ENCODE data around the gene ETS1.

ETS1 gene

GRCh38 chr11:128618603-128619002 lies 31.2 kb upstream of the ETS1 start:
- no peak for DNase-seq

GRCh38 chr11:128616161-128616560 lies 28.8 kb upstream of the ETS1 start:
- DNase-seq, result peak; percentile 53

DNA sequence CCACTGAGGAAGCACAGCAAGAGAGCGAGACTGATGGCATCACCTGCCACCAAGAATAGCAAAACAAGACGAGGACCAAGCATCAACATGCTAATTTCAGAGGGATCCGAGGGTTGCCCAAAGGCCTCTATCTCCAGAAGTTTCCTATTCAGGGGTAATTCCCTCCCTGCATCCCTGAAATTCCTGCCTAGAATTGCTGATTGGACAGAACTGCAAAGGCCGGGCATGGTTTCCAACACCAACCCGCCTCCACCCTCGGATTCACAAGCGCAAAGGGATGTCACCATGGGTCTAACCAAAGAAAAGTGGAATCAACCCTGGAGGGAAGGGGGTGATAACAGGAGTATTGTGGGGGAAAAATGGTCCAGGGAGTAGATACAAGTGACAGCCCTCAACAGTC lies 28.3 kb upstream of the ETS1 start:
- no peak for DNase-seq

DNA sequence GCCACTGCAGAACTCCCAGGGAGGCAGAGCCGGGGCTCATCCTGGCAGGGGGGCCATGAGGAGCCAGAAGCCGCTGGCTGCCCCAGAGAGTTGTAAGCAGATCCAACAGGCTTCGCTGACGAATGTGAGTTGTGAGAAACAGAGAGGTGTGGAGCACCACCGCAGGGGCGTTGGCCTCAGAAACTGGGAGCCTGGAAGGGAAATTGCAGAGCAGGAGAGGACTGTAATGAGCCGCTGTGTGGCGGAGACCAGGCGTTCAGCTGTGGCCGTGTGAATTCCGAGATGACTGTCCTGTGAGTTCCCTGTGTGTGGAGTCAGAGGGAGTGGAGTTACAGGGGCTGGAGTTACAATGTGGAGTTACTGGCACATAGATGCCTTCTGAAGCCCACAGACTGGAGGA lies 27.7 kb upstream of the ETS1 start:
- DNase-seq, result peak; percentile 46

- DNase-seq, result peak; percentile 13
Measured at GRCh38 chr11:128614026-128614425, 26.7 kb upstream of the ETS1 start.

DNA sequence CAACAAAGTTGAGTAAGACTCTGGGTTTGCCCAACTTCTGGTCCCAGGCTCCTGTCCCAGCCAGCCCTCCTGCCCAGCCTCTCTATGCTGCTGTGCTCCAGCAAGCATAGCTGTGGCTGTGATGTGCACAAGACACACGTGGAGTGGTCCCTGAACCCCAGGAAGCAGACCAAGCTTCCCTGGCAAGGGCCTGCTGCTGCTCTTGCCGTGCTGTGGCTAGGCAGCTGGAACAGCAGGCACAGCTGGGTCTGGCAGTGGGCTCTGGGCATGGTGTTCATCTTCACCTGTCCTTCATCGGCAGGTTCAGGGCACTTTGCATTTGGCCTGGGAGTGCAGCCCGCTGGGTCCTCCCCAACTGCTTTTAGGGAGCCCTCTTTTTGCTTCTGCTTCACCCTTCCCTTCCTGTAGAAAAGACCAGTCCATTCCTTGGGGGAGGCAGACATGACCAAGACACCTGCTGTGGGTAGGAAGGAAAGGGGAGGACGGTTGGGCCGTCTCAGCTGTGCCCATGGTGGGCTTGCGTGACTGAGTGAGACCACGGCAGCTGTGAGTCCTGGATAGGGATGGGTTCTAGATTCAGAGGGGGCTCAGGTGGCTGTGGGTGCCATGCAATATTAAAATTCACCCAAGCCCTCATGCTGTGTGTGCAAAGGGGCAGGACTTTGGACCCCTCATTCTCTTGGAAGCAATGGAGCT lies 26.1 kb upstream of the ETS1 start:
- peak; percentile 30 for DNase-seq

GRCh38 chr11:128610721-128611617 lies 23.6 kb upstream of the ETS1 start:
- peak; percentile 70 for DNase-seq

- no peak for DNase-seq
Measured at GRCh38 chr11:128609785-128610184, 22.4 kb upstream of the ETS1 start.

DNA sequence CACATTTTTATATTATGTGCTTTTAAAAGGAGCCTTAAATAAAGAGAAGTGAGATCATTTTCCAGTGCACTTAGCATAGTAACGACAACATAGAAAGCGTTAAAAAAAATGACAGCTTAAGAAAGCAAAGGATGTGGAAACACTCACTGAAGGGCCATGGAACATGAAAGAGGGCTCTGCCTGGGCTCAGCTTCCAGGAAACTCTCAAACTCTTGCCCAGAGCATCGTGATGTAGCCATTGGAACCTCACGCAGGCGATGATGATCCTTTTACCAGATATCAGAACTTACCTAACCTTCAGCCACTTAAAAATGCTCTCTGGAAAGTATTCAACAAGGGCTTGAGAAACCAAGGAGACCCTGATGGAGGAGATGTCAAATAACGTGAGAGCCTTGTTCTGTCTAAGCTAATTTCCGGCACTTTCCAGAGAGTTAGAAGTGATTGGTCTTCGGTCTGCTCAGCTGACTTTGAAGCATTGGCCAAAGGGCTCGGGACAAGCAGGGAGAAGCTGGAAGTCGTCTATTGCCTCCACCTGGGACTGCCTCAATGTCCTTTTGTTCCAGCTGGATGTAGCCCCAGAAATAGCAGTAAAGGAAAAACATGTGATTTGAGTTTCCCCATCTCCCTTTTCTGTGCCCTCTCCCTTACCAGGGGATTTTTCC lies 21.5 kb upstream of the ETS1 start:
- peak; percentile 68 for DNase-seq

DNA sequence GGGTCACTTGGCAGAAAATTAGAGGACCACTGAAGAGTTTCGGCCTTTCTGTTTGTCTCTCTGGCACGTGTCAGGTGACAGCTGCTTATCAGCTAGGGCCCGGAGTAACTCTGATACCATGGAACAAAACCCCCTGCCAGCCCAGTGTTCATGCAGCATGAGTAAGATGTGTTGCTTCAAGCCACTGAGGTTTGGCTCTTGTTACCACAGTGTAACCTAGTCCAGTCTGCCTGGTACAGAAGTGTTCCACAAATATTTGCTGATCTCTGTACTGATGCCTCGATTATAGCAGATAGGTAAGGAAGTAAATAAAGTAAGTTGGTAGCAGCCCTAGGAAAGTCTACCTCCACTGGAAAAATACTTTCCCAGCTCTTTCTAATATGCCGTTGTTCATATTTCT lies 20.5 kb upstream of the ETS1 start:
- DNase-seq, result no peak

DNA sequence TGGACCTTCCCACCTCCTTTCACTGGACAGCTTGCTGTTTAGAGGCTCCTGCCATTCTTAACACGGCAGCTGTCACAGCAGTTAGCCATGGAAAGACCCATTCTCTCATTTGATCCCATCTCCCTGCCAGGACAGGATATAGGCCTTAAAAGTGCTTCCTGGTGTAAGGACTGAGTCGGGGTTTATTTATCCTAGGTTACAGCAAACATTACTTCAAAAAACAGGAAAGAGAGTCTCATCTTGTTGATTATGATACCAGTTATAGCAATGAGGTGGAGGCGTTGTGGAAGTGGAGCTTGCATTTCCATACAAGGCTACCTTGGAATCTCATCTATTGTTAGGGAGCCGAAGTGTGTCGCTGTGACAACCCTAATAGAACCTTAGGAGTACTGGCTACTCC lies 17.4 kb upstream of the ETS1 start:
- no peak for DNase-seq

DNA sequence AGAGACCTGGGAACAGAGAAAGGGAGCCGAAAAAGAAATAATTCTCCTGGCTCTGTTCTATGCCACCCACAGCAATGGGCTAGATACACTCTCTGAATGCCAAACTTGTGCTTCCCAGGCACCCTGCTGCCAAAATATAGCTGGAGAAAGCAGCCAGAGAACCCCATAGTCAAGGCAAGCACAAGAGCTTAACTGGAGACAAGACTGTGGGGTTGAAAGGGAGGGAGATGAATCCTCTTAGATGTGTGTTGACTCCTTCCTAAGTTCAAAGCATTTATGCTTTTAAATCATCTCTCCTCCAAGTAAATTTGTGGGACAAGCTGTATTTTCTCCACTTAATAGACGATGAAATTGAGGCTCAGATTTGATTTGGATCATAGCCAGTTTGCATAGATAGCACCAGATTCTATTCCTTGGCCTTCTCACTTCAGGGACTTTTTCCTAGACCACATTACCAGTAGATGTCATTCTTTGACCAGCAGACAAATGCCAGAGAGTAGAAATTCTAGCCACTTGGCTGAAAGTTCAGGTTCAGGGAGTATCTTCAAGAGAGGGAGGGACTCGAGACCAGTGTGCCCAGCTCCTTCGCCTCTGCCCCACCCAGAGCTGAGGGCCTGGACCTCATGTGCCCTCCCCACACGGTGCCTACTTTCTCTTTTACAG lies 16.5 kb upstream of the ETS1 start:
- no peak for DNase-seq

GRCh38 chr11:128603003-128603696 lies 15.8 kb upstream of the ETS1 start:
- DNase-seq, result no peak

GRCh38 chr11:128599729-128600128 lies 12.4 kb upstream of the ETS1 start:
- DNase-seq, result no peak

GRCh38 chr11:128598506-128599150 lies 11.3 kb upstream of the ETS1 start:
- DNase-seq, result no peak

DNA sequence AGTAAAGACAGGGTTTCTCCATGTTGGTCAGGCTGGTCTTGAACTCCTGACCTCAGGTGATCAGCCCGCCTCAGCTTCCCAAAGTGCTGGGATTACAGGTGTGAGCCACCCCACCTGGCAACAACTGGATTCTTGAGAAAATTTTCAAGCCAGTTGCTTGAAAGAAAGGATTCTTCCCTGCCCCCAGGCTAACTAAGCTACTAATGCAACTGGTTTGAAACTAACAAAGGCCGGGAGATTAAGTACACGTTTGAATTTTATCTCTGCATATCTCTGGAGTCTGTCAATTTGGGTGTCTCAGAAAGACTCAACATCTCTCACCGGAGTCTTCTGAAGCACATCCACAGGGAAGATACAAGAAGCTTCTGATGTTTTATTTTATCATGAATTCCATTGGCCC lies 10.7 kb upstream of the ETS1 start:
- no peak for DNase-seq

DNA sequence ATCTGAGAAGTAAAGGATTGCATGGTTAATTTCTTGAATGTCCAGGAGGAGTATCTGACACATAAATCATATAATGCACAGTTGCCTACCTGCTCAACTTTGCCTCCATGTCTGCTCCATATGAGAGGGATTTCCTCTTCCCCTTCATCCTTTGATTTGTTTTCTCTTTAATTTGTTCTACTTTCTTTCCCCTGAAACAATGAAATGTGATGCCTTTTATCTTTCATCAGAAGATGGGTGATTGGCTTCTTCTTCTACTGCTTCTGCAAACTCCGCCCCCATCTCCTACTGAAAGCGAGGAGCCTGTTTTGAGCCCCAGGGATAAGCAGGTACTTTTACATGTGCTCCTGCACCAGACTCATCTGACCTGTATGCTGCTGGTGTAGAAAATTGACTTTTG lies 9.9 kb upstream of the ETS1 start:
- no peak for DNase-seq

GRCh38 chr11:128596250-128596649 lies 8.9 kb upstream of the ETS1 start:
- DNase-seq, result no peak

DNA sequence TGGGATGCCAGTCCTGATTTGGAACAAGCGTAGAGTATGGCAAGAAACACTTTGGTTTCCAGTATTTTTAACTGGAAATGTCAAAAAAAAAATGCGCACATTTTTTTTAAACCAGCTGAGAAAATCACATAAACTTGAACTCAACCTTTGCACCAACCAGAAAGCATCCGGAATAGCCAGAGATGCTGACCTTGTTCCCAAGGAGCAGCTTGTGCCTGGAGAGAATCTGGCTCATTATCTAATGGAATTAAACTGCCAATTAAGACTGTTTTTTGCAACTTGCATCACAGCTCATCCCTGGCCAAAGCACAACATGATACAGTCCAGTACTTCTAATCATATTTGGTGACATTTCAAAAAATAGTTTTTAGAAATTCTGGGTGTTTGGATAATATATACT lies 8.4 kb upstream of the ETS1 start:
- DNase-seq, result no peak

DNA sequence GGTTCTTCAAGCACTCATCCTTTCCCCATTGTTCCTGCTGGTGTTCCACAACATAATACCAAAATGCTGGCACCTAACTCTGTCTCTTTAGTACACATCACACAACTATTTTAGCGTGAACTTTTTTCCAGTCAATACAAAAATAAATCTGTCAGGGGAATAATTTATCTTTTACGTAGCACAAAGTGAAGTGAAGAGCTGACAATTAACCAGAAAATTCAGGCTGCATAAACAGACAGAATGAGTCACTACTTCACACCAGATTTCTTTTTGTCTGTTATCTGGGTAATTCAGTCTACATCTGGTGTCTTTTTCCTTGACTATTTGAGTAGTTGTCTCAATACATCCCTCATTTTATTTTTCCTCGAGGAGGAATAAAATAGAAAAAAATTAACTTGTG lies 7.9 kb upstream of the ETS1 start:
- DNase-seq, result no peak

DNA sequence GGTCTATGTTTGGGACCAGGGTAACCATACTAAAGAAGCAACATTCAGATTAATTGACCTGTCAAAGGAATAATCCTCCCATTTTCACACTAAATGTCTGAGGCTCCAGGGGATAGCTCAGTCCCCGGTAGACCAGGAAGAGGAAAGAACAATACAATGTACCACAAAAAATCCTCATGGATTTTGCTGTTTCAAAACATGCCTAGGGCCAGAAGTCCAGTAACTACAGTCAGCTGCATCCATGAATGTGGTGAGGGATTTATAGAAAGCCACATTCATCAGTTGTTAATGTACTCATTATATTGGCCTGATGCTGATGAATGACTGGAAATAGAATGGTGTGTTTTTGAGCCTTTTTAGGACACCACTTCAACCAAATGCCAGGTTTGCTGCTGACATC lies 6.9 kb upstream of the ETS1 start:
- DNase-seq, result no peak

- DNase-seq, result no peak
Measured at GRCh38 chr11:128593281-128593680, 5.9 kb upstream of the ETS1 start.

All from femur (tissue), 1 donor.